CD4-positive, CD25-positive, alpha-beta regulatory T cell (primary cell): ENCODE results near the gene TBX21. TPM values are rescaled to one million over a fixed set of nuclear protein-coding genes. Genes with fewer than 3 reads are reported as not detected.

Experiments used
- ATAC-seq, 2 donors: fragments of 150-1000 bp; cut with Tn5 transposase; one replicate each; pipeline ENCODE4 v1.10.0; 2021; ENCODE audit warnings: low read depth in 2 of 2, moderate number of reproducible peaks in 2 of 2, moderate library complexity in 1 of 2
- DNase-seq, 3 donors: peaks; one replicate each; pipeline versions ENCODE4 v3.0.0 to v3.0.0-alpha.2; 2012 to 2022; ENCODE audit warnings: mixed read lengths in 1 of 3
- H3K27ac ChIP-seq: one replicate; pipeline ENCODE4 v1.7.0; 2013; ENCODE audit warnings: mild to moderate bottlenecking, low read length; ENCODE audit not compliant: insufficient read depth, poor library complexity, severe bottlenecking
- H3K27me3 ChIP-seq: one replicate; pipeline ENCODE4 v1.7.0; 2013; ENCODE audit warnings: low read length; ENCODE audit not compliant: control insufficient read depth, insufficient read depth
- H3K36me3 ChIP-seq: one replicate; pipeline ENCODE4 v1.7.0; 2013; ENCODE audit warnings: mild to moderate bottlenecking, low read length, moderate library complexity; ENCODE audit not compliant: control insufficient read depth, insufficient read depth
- H3K4me1 ChIP-seq: 2 replicates; pipeline ENCODE4 v1.7.0; 2013; ENCODE audit warnings: mild to moderate bottlenecking, low read length; ENCODE audit not compliant: insufficient read depth, control insufficient read depth, poor library complexity, severe bottlenecking
- H3K4me3 ChIP-seq: one replicate; pipeline ENCODE4 v1.7.0; 2013; ENCODE audit warnings: low read depth, mild to moderate bottlenecking, low read length, moderate library complexity
- H3K9me3 ChIP-seq, 2 experiments: 1 replicate in 1 of 2; 2 replicates in 1 of 2; pipeline ENCODE4 v1.7.0; 2013; ENCODE audit warnings: low read length in 2 of 2, mild to moderate bottlenecking in 1 of 2, moderate library complexity in 1 of 2; ENCODE audit not compliant: control insufficient read depth in 2 of 2
- H3K27ac Mint-ChIP-seq, 3 donors: one replicate each; pipeline ENCODE4 v1.8.0; 2020 to 2022; ENCODE audit warnings: mild to moderate bottlenecking in 3 of 3, mixed read lengths in 3 of 3, moderate library complexity in 2 of 3
- H3K27me3 Mint-ChIP-seq: one replicate; pipeline ENCODE4 v1.8.0; 2022; ENCODE audit warnings: mild to moderate bottlenecking, mixed read lengths
- H3K36me3 Mint-ChIP-seq: one replicate; pipeline ENCODE4 v1.8.0; 2020; ENCODE audit warnings: mixed read lengths
- H3K4me1 Mint-ChIP-seq, 4 donors: one replicate each; pipeline ENCODE4 v1.8.0; 2020 to 2022; ENCODE audit warnings: mixed read lengths in 4 of 4, mild to moderate bottlenecking in 1 of 4
- H3K4me3 Mint-ChIP-seq, 4 donors: one replicate each; pipeline ENCODE4 v1.8.0; 2020 to 2022; ENCODE audit warnings: mild to moderate bottlenecking in 4 of 4, mixed read lengths in 4 of 4, moderate library complexity in 3 of 4
- H3K9me3 Mint-ChIP-seq, 7 donors: one replicate each; pipeline ENCODE4 v1.8.0; 2020 to 2022; ENCODE audit warnings: mixed read lengths in 7 of 7, mild to moderate bottlenecking in 3 of 7, moderate library complexity in 2 of 7
- polyA plus RNA-seq, 4 donors: library from polyadenylated mRNA; unstranded; fragments of 300-500 nt; fragmentation: Illumina TruSeq; gene quantifications; one replicate each; pipeline ENCODE4 v1.2.3, GENCODE V29; 2021
- total RNA-seq: library from RNA; stranded (reverse); gene quantifications from one replicate; pipeline ENCODE4 v1.2.3, GENCODE V29; 2022

Gene TBX21
- total and polyA plus RNA-seq, 5 donors from 2014 or later = 3.8 to 15.7 (median 5.6) TPM

DNA sequence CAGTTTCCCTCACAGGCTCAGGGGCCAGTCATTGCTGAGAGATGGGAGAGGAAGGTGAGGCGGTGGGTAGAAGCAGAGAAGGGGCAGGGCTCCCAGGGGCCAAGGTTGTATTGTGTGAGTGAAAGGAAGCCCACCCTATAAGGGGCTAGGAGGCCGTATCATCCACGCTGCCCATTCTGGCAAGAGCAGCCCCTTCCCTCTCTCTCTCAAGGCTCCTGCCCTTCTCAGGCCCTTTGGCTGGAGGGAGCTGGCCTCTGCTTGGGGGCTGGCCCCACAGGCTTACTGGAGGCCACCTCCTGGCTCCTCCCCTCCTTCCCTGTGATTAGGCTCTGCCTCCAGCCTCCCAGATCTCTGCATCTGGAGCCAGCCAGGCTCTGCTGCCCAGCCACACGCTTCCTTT lies 31.4 kb upstream of the TBX21 start:
- Mint-ChIP-seq H3K9me3 (peaks cover 0 to under 1% (median 0%) of the 10 kb centered on the region in 7 donors), H3K4me1 (peaks cover 11 to 65% (median 38%) of the 10 kb centered on the region in 4 donors), H3K27ac (peak overlapping the region in 1 of 3 donors; percentile 10), H3K4me3 (peak overlapping the region in 1 of 4 donors; percentile 9), H3K27me3 (no peaks in the 10 kb centered on the region), H3K36me3 (no peaks in the 10 kb centered on the region)
- Histone ChIP-seq H3K4me1 (peaks cover 50% of the 10 kb centered on the region), H3K4me3 (no peak overlapping the region), H3K27ac (no peak overlapping the region), H3K27me3 (no peaks in the 10 kb centered on the region), H3K36me3 (no peaks in the 10 kb centered on the region), H3K9me3 (no peaks in the 10 kb centered on the region)
- DNase-seq (no peak), ATAC-seq (no peak)

DNA sequence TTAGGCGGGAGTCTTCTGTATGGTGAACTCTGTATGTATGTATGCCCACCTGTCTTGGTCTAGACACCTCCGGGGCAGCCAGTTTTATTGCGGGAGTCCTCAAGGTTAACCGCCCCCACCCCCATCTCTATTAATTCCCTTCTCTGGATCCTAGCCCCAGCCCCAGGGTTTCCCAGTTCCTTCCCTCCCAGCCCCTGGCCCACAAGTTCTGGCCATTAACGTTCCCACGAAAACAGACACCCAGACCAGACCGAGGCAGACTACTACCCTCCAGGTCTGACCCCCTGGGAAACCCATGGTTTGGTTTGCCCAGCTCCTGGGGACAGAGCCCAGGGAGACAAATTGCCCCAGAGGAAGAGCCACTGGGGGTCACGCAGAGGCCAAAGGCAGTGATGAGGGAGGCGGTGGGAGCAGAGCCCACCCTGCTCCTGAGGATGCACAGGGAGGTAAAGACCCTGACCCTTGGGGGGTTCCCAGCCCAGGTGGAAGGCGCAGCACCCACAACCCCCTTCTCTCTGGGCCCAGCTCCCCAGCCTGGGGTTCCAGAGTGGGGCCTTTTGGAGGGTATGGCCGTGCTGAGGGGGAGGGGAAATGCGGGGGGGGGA lies 30.5 kb upstream of the TBX21 start:
- Histone ChIP-seq H3K9me3 (no peaks in the 10 kb centered on the region), H3K27ac (no peak overlapping the region), H3K4me3 (no peak overlapping the region), H3K4me1 (peaks cover 58% of the 10 kb centered on the region), H3K27me3 (no peaks in the 10 kb centered on the region), H3K36me3 (no peaks in the 10 kb centered on the region)
- peaks cover 13 to 68% (median 45%) of the 10 kb centered on the region in 4 donors for H3K4me1 Mint-ChIP-seq
- peak overlapping the region in 2 of 3 donors; percentile 45 to 75 for H3K27ac Mint-ChIP-seq
- no peak for DNase-seq
- peak overlapping the region in 2 of 4 donors; percentile 22 to 69 for H3K4me3 Mint-ChIP-seq
- no peak for ATAC-seq
- no peaks in the 10 kb centered on the region for H3K36me3 Mint-ChIP-seq
- no peaks in the 10 kb centered on the region for H3K27me3 Mint-ChIP-seq
- H3K9me3 Mint-ChIP-seq = peaks cover 0 to 1% (median 0%) of the 10 kb centered on the region in 7 donors

DNA sequence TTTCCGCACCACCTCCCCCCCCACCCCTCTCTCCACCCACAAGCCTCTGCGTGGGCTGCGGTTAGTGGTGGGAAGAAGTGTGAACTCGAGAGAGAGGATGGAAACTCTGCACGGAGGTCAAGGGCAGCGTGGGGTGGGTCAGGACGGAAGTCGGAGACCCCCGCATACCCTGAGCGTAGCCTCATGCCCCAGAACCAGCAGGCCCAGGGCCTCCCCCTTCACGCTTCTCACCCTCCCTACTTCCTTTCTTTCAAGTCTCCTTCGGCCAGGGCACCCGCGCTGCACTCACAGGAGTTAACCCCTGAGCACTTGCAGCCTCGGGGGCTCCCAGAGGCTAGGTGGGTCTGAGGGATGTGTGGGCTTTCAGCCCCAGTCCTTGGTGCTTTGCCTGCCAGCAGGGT lies 29.8 kb upstream of the TBX21 start:
- Mint-ChIP-seq H3K27ac (peak overlapping the region in 2 of 3 donors; percentile 61 to 85), H3K9me3 (peaks cover 0 to 1% (median 0%) of the 10 kb centered on the region in 7 donors), H3K4me3 (peak overlapping the region; percentile 41 to 78 (median 64)), H3K27me3 (no peaks in the 10 kb centered on the region), H3K4me1 (peaks cover 13 to 69% (median 47%) of the 10 kb centered on the region in 4 donors), H3K36me3 (no peaks in the 10 kb centered on the region)
- DNase-seq = peak in 2 of 3 donors; percentile 43 to 66
- ATAC-seq = peak; percentile 10 to 15
- Histone ChIP-seq H3K27ac (peak overlapping the region; percentile 33), H3K27me3 (no peaks in the 10 kb centered on the region), H3K36me3 (no peaks in the 10 kb centered on the region), H3K4me1 (peaks cover 63% of the 10 kb centered on the region), H3K4me3 (peak overlapping the region; percentile 37), H3K9me3 (no peaks in the 10 kb centered on the region)

DNA sequence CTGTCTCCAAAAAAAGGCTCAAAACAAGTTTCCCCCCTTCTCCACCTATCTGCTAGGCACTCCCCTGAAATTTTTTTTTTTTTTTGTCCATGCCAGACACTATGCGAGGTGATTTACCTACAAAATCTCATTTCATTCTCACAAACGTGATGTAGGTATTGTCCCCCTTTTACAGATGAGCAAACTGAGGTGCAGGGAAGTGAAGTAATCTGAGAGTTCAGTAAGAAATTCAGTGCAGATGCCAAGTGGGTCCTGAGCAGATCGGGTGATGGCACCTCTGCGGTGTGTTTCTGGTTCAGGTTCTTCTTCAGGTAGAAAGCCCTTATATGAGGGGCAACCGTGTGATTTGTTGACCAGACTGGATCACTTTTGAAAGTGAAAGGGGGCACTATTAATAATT lies 29.4 kb upstream of the TBX21 start:
- peak overlapping the region; percentile 33 for H3K27ac ChIP-seq
- H3K27me3 Mint-ChIP-seq = no peaks in the 10 kb centered on the region
- no peak for DNase-seq

DNA sequence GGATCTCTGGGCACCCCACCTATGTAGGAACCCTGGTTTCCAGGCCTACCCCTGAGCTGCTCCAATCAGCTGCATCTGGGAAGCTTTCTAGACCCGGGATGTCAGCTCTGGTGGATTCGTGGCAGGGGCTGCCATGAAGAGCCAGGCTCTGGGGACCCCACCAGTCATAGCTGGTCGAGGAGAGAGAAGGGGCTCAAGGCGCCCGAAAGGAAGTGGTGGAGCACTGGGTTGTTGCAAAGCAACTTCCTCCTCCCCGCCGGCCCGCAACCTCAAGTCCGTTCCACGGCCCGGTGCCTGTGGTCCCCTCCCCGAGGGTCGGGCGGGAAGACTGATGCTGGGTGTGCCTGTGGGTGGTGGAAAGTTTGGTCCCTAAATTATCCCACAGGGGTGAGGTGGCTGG lies 28.9 kb upstream of the TBX21 start:
- no peak overlapping the region for H3K4me3 ChIP-seq
- peak overlapping the region in 3 of 4 donors; percentile 41 to 78 (median 73) for H3K4me3 Mint-ChIP-seq

More for the DNA sequence above, 29.4 kb upstream of the TBX21 start:
- Histone ChIP-seq H3K4me3 (peak overlapping the region; percentile 18), H3K9me3 (no peaks in the 10 kb centered on the region), H3K4me1 (peaks cover 63% of the 10 kb centered on the region), H3K36me3 (no peaks in the 10 kb centered on the region), H3K27me3 (no peaks in the 10 kb centered on the region)
- H3K36me3 Mint-ChIP-seq = no peaks in the 10 kb centered on the region
- peak overlapping the region; percentile 41 to 78 (median 73) for H3K4me3 Mint-ChIP-seq
- peaks cover 0 to 1% (median 0%) of the 10 kb centered on the region in 7 donors for H3K9me3 Mint-ChIP-seq
- no peak for ATAC-seq
- H3K4me1 Mint-ChIP-seq = peaks cover 13 to 68% (median 47%) of the 10 kb centered on the region in 4 donors
- H3K27ac Mint-ChIP-seq = peak overlapping the region; percentile 61 to 85 (median 74)

DNA sequence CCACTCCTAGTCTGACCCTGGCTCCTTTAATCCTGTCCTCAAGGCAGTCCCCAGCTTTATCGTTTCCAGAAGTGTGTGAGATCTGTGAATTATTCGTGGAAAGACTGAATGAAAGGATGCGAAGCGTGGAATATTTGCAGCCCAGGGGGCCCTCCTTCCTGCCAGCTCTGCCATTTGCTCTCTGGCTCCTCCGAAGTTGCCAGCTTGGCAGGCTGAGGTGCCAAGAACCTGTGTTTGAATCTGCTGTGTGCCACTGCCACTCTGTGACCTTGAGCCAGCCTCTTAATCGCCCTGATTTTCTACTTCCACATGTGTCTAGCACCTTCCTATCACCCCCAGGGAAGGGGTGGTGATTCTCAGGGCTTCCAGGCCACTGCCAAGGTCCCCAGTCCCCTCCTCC lies 28.3 kb upstream of the TBX21 start:
- Mint-ChIP-seq H3K27me3 (no peaks in the 10 kb centered on the region), H3K4me1 (peaks cover 13 to 64% (median 46%) of the 10 kb centered on the region in 4 donors), H3K4me3 (peak overlapping the region; percentile 40 to 72 (median 56)), H3K9me3 (peaks cover 0 to 1% (median 0%) of the 10 kb centered on the region in 7 donors), H3K36me3 (peaks cover 2% of the 10 kb centered on the region), H3K27ac (peak overlapping the region in 2 of 3 donors; percentile 61 to 92)
- DNase-seq (no peak), ATAC-seq (no peak)
- Histone ChIP-seq H3K36me3 (no peaks in the 10 kb centered on the region), H3K4me3 (no peak overlapping the region), H3K9me3 (no peaks in the 10 kb centered on the region), H3K4me1 (peaks cover 63% of the 10 kb centered on the region), H3K27ac (no peak overlapping the region), H3K27me3 (no peaks in the 10 kb centered on the region)

More for the DNA sequence above, 28.9 kb upstream of the TBX21 start:
- Mint-ChIP-seq H3K27ac (peak overlapping the region; percentile 61 to 85 (median 76)), H3K27me3 (no peaks in the 10 kb centered on the region), H3K9me3 (peaks cover 0 to 1% (median 0%) of the 10 kb centered on the region in 7 donors), H3K4me1 (peaks cover 13 to 64% (median 46%) of the 10 kb centered on the region in 4 donors), H3K36me3 (no peaks in the 10 kb centered on the region)
- H3K27me3 ChIP-seq = no peaks in the 10 kb centered on the region
- DNase-seq (no peak), ATAC-seq (no peak)
- H3K36me3 ChIP-seq = no peaks in the 10 kb centered on the region
- peaks cover 63% of the 10 kb centered on the region for H3K4me1 ChIP-seq
- no peaks in the 10 kb centered on the region for H3K9me3 ChIP-seq
- H3K27ac ChIP-seq = no peak overlapping the region

DNA sequence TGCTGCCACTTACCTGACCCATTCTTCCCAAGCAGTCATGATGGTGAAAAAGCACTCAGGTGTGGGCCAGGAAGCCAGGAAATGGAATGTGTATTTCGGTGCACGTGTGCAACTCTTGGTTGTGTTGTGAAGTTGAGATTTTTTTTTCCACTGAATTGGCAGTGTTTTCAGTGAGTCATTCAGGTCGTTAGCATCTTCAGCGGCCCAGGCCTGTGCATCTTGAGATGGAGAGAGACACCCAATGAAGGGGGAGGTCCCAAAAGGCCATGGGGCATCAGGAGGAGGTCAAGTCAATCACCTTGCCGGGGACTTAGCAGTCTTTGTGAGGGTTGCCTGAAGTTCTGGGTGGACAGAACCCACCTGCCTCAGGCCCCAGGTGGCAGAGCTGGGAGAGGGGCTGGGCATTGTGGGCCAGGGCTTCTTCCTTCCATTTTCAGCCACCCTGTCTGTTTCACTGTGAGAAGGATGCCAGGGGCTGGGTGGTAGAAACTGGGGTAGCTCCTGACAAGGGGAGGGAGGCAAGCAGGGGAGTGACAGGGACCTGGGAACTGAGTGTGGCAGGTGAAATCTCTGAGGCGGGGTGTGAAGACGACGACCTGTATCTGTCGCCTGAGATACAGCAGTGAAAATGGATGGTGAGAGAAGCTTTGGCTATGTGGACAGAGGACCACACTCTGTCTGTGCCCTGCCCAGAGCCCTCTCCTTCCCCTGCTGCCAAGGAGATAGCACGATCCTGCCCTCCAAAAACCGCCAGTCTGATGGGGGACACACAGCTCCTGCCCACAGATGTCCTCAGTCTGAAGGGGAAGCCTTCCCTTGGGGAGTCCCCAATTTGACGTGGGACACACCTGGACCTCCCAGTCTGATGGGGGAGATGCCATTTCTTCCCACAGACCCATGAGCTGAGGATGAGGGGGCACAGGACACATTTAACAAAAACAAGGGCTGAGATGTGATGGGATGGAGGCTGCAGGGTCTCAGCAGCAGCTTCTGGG lies 27.2 kb upstream of the TBX21 start:
- H3K27ac Mint-ChIP-seq = peak overlapping the region; percentile 61 to 92 (median 80)
- H3K4me1 ChIP-seq = peaks cover 63% of the 10 kb centered on the region
- peaks cover 4% of the 10 kb centered on the region for H3K36me3 Mint-ChIP-seq
- no peaks in the 10 kb centered on the region for H3K27me3 Mint-ChIP-seq
- DNase-seq = peak in 1 of 3 donors; percentile 50
- ATAC-seq = peak; percentile 18 to 31
- H3K27me3 ChIP-seq = no peaks in the 10 kb centered on the region
- H3K4me1 Mint-ChIP-seq = peaks cover 13 to 64% (median 46%) of the 10 kb centered on the region in 4 donors
- H3K36me3 ChIP-seq = no peaks in the 10 kb centered on the region
- peaks cover 0 to 1% (median 0%) of the 10 kb centered on the region in 7 donors for H3K9me3 Mint-ChIP-seq
- H3K27ac ChIP-seq = no peak overlapping the region
- no peaks in the 10 kb centered on the region for H3K9me3 ChIP-seq
- H3K4me3 ChIP-seq = no peak overlapping the region
- H3K4me3 Mint-ChIP-seq = peak overlapping the region in 3 of 4 donors; percentile 34 to 83 (median 73)
